Esophagus squamous epithelium (tissue), 4 donors: ENCODE data around the gene NDUFV1.
"Not testable (repeated sequence)": the region's sequence is repeated elsewhere in the genome, so short reads cannot be mapped to it uniquely, and the experiment has no call there.

Source experiments
- CTCF ChIP-seq, 6 experiments: fragments of 450-650 bp in 4 of 6; fragments of 200-600 bp in 2 of 6; sonication (generic) in 2 of 6; IDR thresholded peaks; one replicate each; pipeline ENCODE4 v1.5.1; 2016 to 2019; ENCODE audit warnings: antibody characterized with exemption in 6 of 6, mild to moderate bottlenecking in 4 of 6, moderate library complexity in 4 of 6
- POLR2A ChIP-seq, 4 donors: fragments of 450-650 bp; IDR thresholded peaks; one replicate each; pipeline ENCODE4 v1.6.1; 2017; ENCODE audit warnings: antibody characterized with exemption in 4 of 4, mild to moderate bottlenecking in 4 of 4, moderate library complexity in 3 of 4

GRCh38 chr11:67618901-67619659, 12.3 kb downstream of the NDUFV1 start:
- TF ChIP-seq POLR2A, CTCF (IDR thresholded peaks at IDR 0.05): not testable (repeated sequence)
